HG03469 (cell line): ENCODE data around the gene TMEM183A.

Experiments
- ATAC-seq: cut with Tn5 transposase; IDR thresholded peaks from one replicate; pipeline ENCODE4 v1.9.1; 2021; ENCODE audit warnings: mild to moderate bottlenecking, moderate library complexity, moderate number of reproducible peaks; ENCODE audit not compliant: unreplicated experiment

TMEM183A gene

DNA sequence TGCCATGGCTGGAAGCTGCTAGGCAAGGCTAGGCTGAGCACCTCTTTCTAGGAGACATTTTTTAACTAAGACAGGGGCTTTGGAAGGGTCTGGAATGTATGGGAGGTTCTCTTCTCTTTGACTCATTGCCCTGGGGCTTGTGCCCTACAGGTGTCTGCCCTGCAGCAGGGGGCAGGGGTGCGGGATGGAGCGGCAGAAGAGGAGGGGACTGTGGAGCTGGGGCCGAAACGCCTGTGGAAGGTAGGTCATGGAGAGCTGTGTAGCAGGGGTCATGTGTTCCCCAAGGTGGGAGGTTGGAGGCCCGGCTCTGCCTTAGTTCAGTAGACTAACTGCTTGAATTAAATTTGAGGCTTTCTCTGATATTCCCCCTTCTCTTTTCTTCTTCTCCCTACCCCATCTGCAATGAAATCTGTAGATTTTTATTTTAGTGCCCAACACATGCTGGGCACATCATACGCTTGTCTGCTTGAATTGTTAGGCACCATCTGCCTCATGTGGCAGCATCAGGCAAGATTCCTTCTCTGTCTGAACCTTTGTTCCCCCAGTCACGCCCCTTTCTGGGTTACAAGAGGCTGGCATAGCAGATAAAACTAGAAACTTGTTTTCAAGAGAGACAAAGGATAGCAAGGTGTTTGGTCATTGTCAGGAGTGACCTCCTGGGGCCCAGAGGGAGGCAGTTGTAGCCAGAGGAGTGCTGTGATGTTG is 37.5 kb downstream of the TMEM183A start:
- ATAC-seq: no peak

DNA sequence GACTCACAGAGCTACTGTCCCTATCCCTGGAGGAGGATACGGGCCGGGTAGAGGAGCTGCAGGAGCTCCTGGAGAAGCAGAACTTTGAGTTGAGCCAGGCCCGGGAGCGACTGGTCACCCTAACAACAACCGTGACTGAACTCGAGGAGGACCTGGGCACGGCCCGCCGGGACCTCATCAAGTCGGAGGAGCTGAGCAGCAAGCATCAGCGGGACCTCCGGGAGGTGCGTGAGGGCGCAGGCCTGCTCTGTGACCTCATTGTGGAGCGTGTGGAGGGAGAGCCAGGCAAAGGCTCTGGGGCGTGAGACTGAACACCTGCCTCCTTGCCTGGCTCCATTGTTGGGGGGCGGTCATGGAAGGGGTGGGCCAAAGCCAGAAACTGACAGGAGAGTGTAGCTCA is 38.2 kb downstream of the TMEM183A start:
- ATAC-seq: no peak

DNA sequence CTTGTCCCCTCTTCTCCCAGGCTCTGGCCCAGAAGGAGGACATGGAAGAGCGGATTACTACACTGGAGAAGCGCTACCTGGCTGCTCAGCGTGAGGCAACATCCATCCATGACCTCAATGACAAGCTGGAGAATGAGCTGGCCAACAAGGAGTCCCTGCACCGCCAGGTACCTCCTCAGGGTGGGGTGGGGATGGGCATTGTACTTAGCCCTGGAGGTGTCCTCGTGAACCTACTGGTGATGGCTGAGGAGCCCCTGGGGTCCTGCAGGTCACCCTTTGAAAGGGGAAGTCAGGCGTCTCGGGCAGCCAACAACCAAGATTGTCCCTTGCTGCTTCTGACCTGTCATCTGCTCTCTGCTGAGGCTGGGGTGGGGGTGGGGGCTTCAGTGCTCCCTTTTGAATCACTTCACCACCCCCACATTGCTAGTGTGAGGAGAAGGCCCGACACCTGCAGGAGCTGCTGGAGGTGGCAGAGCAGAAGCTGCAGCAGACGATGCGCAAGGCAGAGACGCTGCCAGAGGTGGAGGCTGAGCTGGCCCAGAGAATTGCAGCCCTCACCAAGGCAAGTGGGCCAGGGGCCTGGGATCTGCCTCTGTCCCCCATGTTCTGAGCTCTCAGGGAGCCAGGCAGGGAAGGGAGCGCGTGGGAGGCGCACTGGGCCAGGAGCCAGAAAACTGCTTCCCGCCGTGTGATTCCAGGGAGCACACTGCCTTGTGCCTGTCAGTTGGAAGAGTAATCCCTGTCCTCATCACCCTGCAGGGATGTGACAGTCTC is 38.8 kb downstream of the TMEM183A start:
- no peak for ATAC-seq

GRCh38 chr1:203046984-203047630 is 39.9 kb downstream of the TMEM183A start:
- no peak for ATAC-seq

- ATAC-seq: no peak
Measured at GRCh38 chr1:203048086-203048485, 40.9 kb downstream of the TMEM183A start.

DNA sequence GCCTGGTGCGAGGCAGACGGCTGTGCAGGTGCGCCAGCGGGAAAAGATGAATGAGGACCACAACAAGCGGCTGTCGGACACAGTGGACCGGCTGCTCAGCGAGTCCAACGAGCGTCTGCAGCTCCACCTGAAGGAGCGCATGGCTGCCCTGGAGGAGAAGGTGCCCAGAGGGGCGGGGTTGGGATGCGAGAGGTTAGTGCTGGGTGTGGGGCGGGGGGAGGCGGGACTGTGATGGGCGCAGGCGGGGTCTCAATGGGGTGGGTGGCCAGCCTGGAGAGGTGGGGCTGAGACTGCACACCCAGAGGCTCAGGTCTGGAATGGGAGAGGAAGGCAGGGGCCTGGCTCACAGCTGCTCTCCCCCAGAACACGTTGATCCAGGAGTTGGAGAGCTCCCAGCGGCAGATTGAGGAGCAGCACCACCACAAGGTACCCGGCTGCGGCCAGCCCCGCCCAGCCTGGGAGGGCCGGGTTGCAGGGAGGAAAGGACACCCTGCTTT is 41.4 kb downstream of the TMEM183A start:
- no peak for ATAC-seq

DNA sequence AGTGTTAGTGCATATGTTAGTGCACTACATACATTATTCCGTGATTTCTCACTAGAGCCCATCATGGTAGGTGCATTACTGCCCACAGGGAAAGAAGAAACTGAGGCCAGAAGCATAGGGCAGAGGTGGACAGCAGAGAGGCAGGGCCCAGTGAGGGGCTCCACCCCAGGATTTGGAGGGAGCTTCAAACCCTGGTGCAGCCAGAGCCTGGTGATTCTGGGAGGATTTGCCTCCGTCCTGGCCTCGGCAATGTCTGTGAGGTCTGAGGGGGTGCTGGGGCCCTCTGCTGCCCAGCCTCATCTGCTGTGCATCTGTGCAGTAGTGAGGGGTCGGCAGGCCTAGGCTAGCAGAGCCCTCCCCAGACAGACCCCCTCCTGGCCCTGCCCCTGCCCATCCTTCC is 41.9 kb downstream of the TMEM183A start:
- no peak for ATAC-seq

- no peak for ATAC-seq
Measured at GRCh38 chr1:203049576-203050180, 42.5 kb downstream of the TMEM183A start.

DNA sequence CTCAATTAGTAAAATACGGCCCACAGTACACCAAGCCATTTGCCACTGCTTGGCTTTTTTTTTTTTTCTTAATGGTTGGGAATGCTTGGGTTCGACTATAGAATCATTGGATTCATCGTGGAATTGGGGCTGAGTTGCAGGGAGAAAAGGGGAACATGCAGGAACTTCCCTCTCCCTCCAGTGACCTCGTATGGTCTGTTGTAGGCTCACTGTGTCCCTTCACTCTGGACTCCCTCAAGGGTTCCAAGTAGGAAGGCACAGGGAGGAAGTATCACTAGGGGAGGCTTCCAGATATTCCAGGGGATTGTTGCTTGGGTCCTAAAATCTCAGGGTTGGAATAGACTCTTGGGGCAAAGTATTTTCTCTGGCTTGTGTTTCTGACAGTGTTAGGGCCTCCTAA is 43.7 kb downstream of the TMEM183A start:
- no peak for ATAC-seq

DNA sequence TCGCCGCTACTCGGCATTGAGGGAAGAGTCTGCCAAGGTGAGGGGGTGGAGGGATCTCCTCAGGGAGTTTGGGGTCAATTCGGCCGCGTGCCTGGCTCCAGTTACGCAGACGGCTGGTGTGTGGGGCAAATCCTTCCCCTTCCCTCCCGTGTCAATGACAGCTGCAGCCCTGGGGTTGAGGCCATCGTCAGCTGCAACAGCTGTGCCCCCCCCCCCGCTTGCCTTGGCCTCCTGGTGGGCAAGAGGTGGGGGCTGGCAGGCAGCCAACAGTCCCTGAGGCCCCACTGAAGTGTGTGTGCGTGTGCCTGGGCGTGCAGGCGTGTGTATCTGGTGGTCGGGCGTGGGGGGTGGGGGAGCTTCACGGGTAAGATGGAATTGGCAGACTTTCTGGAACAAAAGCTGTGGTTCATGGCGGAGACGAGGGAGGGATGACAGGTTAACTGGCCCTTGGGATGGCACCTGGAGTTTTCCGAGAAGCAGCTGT is 44.7 kb downstream of the TMEM183A start:
- no peak for ATAC-seq

GRCh38 chr1:203052601-203053000 is 45.4 kb downstream of the TMEM183A start:
- ATAC-seq: no peak

- no peak for ATAC-seq
Measured at GRCh38 chr1:203054184-203054583, 47.0 kb downstream of the TMEM183A start.

- no peak for ATAC-seq
Measured at GRCh38 chr1:203054642-203055041, 47.5 kb downstream of the TMEM183A start.

DNA sequence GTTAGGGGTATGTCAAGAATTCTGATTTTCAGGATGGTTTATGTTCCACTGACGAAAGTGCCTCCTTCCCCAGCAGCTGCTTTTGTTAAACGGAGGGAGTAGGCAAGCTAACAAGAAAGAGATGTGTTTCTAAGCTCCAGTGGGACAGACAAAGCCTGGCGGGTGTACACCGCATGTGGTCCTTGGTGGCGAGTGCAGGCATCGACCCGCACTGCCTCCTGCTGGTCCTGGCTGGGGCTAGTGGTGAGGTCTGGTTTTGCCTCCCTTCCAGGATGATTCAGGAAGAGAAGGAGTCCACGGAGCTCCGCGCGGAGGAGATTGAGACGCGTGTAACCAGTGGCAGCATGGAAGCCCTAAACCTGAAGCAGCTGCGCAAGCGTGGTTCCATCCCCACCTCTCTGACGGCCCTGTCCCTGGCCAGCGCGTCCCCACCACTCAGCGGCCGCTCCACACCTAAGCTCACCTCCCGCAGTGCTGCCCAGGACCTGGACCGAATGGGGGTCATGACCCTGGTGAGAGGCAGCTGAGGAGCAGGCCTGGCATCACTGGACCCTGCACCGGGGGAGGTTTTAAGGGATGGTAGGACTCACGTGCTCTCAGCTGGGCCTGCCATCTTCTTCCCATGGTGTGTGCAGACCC is 48.1 kb downstream of the TMEM183A start:
- no peak for ATAC-seq

DNA sequence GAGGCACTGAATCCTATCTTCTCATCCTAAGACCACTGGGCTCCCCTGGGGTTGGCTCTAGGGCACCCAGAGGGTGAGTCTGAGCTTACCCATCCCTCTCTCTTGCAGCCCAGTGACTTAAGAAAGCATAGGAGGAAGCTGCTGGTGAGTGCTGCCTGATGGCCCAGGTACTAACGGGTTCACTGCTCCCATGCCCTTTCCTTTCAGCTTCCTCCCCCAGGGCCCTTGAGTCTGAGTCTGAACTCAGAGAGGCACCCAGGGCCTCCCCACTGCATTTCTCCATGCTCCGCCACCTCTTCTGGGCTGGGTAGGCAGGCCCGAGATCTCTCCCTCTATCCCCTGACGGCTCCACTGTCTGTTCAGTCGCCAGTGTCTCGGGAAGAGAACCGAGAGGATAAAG is 48.8 kb downstream of the TMEM183A start:
- no peak for ATAC-seq

DNA sequence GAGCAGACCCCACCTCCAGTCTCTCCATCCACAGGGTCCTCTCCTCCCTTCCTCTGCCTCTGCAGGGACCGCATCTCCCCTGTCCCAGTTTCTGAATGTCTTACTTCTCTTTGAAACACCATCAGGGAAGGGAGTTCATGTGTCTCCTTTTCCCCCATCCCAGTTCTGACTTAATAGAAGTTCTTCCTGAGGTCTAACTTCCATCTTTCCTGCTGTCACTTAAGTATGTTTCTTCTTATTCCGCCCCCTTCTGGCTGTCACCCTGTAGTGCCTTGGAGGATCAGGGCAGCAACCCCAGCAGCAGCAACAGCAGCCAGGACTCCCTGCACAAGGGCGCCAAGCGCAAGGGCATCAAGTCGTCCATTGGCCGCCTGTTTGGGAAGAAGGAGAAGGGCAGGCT is 49.3 kb downstream of the TMEM183A start:
- ATAC-seq: no peak

DNA sequence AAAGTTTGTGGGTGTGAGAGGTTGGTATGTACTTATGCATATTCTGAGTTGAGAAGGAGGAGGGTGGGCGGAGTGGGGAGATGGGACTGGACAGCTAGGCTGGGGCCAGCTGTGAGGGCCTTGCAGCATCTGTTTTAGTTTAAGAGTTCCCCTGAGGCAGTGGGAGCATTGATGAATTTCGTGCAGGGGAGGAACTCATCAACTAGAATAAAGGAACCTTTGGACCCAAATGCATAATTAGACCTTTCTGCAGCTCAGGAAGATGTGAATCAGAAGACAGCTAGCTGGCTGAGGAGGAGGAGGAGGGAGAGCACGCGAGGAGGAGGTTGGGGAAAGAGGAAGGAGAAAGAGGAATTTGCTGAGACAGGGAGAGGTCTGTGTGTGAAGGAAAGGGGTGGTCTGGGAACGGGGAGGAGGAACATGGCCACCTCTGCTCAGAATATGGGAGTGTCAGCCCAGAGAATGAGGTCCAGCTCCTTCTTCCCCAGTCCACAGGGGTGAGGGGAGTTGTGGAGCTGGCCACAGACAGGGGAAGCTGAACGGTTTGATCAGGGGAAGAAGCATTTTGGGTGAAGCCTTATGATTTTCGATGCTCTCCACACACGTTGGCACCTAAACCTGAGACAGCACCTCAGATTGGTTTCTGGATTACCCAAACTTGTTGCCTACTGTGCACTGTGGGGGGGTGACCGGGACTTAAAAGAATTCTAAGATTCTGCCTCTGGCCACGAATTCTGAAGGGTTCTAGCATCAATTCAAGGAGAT is 50.9 kb downstream of the TMEM183A start:
- ATAC-seq: no peak

GRCh38 chr1:203058676-203058935 is 51.4 kb downstream of the TMEM183A start:
- ATAC-seq: no peak

GRCh38 chr1:203059485-203059884 is 52.3 kb downstream of the TMEM183A start:
- no peak for ATAC-seq

DNA sequence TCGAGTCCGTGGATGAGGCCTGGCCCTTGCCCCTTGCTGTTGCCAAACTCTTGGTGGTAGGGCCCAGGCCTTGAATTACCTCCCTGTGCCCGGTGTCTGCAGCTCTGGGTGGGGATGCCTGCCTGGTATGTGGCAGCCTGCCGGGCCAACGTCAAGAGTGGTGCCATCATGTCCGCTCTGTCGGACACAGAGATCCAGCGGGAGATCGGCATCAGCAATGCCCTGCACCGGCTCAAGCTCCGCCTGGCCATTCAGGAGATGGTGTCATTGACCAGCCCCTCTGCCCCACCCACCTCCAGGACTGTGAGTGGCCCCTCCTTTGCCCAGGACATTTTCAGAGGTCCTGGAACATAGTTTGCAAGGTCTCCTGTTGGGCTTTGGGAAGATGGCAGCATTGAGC is 52.9 kb downstream of the TMEM183A start:
- no peak for ATAC-seq
